Measurements from ENCODE around the gene MNX1. TPM values are rescaled to one million over a fixed set of nuclear protein-coding genes. Genes with fewer than 3 reads are reported as not detected.

Gene MNX1
- total and polyA plus RNA-seq, 2 donors (not counting 3 experiments of a cell fraction or from before 2014, with no cell fraction given), result not detected

- no peak for FAIRE-seq
- BruUV-seq (replicated peaks), result no TSS peak
- CTCF ChIA-PET, result no interaction called here
Measured at GRCh38 chr7:157058068-157058467, 47.6 kb upstream of the MNX1 start.

GRCh38 chr7:157056957-157057902 lies 46.8 kb upstream of the MNX1 start:
- CTCF ChIA-PET, result no interaction called here
- FAIRE-seq (no peak), DNase-seq (ENCODE audit: low read depth, low spot score) (no peak)
- H3K9me3 ChIP-seq (replicated peaks; ENCODE audit: control insufficient read depth, insufficient read depth, low read length), result no peaks in the 10 kb centered on the region
- no peak overlapping the region for H3K4me3 ChIP-seq (replicated peaks in 1 of 3; ENCODE audit: insufficient read depth in 1 of 3, low read depth in 1 of 3, low read length in 3 of 3)
- H2AFZ ChIP-seq (ENCODE audit: low read depth, low read length), result no peak overlapping the region
- no peaks in the 10 kb centered on the region for H3K27me3 ChIP-seq (ENCODE audit: control insufficient read depth in 2 of 2, insufficient read depth in 2 of 2, low read length in 2 of 2)
- H3K9ac ChIP-seq (replicated peaks; ENCODE audit: extremely low read depth, insufficient read depth, low read length), result no peak overlapping the region
- POLR2A ChIA-PET, result no interaction called here
- H3K4me1 ChIP-seq (ENCODE audit: control insufficient read depth, extremely low read depth, insufficient read depth, low read length), result no peaks in the 10 kb centered on the region
- H3K36me3 ChIP-seq (ENCODE audit: control insufficient read depth in 2 of 2, extremely low read depth in 1 of 2, insufficient read depth in 2 of 2, low read length in 2 of 2), result no peaks in the 10 kb centered on the region
- no peak overlapping the region for H3K4me2 ChIP-seq (ENCODE audit: insufficient read depth, low read length)
- H3K27ac ChIP-seq (ENCODE audit: insufficient read depth, low read depth, low read length), result no peak overlapping the region
- H4K20me1 ChIP-seq (replicated peaks; ENCODE audit: control insufficient read depth, extremely low read depth, insufficient read depth, low read length), result no peaks in the 10 kb centered on the region
- H3K9me1 ChIP-seq (replicated peaks; ENCODE audit: control insufficient read depth, extremely low read depth, insufficient read depth, low read length), result no peaks in the 10 kb centered on the region
- dilution Hi-C loops (cut with MboI; ENCODE audit: extremely low pct_ligation_motif_present, low sequenced_read_pairs), result no loop called here
- H3K79me2 ChIP-seq (ENCODE audit: control insufficient read depth, insufficient read depth, low read length), result no peaks in the 10 kb centered on the region
- no TSS peak for BruUV-seq (replicated peaks)
- intact Hi-C loops (cut with micrococcal nuclease), result no loop called here
- TF ChIP-seq EZH2 (IDR thresholded peaks at IDR 0.05; ENCODE audit: borderline replicate concordance, low read depth, low read length, severe bottlenecking) (no peak), MYC (IDR thresholded peaks at IDR 0.05; ENCODE audit: low read depth, low read length) (no peak)
- TF ChIP-seq, protein P1, sequence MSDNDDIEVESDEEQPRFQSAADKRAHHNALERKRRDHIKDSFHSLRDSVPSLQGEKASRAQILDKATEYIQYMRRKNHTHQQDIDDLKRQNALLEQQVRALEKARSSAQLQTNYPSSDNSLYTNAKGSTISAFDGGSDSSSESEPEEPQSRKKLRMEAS (IDR thresholded peaks at IDR 0.05; ENCODE audit: insufficient read depth, insufficient read length), result no peak

More at GRCh38 chr7:157058068-157058467, 47.6 kb upstream of the MNX1 start:
- H3K27ac ChIP-seq (ENCODE audit: insufficient read depth, low read depth, low read length), result no peak overlapping the region
- DNase-seq (ENCODE audit: low read depth, low spot score), result no peak
- H3K9me3 ChIP-seq (replicated peaks; ENCODE audit: control insufficient read depth, insufficient read depth, low read length), result no peaks in the 10 kb centered on the region
- no peak overlapping the region for H2AFZ ChIP-seq (ENCODE audit: low read depth, low read length)
- no peak overlapping the region for H3K4me2 ChIP-seq (ENCODE audit: insufficient read depth, low read length)
- dilution Hi-C loops (cut with MboI; ENCODE audit: extremely low pct_ligation_motif_present, low sequenced_read_pairs), result no loop called here
- H3K9ac ChIP-seq (replicated peaks; ENCODE audit: extremely low read depth, insufficient read depth, low read length), result no peak overlapping the region
- POLR2A ChIA-PET, result no interaction called here
- no peaks in the 10 kb centered on the region for H3K4me1 ChIP-seq (ENCODE audit: control insufficient read depth, extremely low read depth, insufficient read depth, low read length)
- no peaks in the 10 kb centered on the region for H3K9me1 ChIP-seq (replicated peaks; ENCODE audit: control insufficient read depth, extremely low read depth, insufficient read depth, low read length)
- H3K79me2 ChIP-seq (ENCODE audit: control insufficient read depth, insufficient read depth, low read length), result no peaks in the 10 kb centered on the region
- H4K20me1 ChIP-seq (replicated peaks; ENCODE audit: control insufficient read depth, extremely low read depth, insufficient read depth, low read length), result no peaks in the 10 kb centered on the region
- intact Hi-C loops (cut with micrococcal nuclease), result no loop called here
- H3K27me3 ChIP-seq (ENCODE audit: control insufficient read depth in 2 of 2, insufficient read depth in 2 of 2, low read length in 2 of 2), result no peaks in the 10 kb centered on the region
- no peak for TF ChIP-seq EZH2 (IDR thresholded peaks at IDR 0.05; ENCODE audit: borderline replicate concordance, low read depth, low read length, severe bottlenecking)
- TF ChIP-seq POLR2A (IDR thresholded peaks at IDR 0.05; ENCODE audit: low read depth, low read length), result no peak
- TF ChIP-seq FOS (IDR thresholded peaks at IDR 0.05; ENCODE audit: borderline replicate concordance, insufficient read depth, low read length), result no peak
- no peaks in the 10 kb centered on the region for H3K36me3 ChIP-seq (ENCODE audit: control insufficient read depth in 2 of 2, extremely low read depth in 1 of 2, insufficient read depth in 2 of 2, low read length in 2 of 2)
- no peak overlapping the region for H3K4me3 ChIP-seq (replicated peaks in 1 of 3; ENCODE audit: insufficient read depth in 1 of 3, low read depth in 1 of 3, low read length in 3 of 3)

Data from endothelial cell of umbilical vein (primary cell).